GM12865 (cell line): ENCODE data around the gene PTPRM.

ENCODE experiments used
- DNase-seq: peaks from one replicate; pipeline ENCODE4 v3.0.0; 2010; ENCODE audit warnings: low read depth
- H3K4me3 ChIP-seq: 2 replicates; pipeline ENCODE4 v1.5.1; 2011; ENCODE audit warnings: mild to moderate bottlenecking, low read depth, low read length, control low read depth
- TF ChIP-seq, protein P1 (sequence below): IDR thresholded peaks from 2 replicates; pipeline ENCODE4 v1.5.1; 2011; ENCODE audit warnings: low read length, control low read depth, low read depth, inconsistent platforms; ENCODE audit not compliant: insufficient read depth; ENCODE audit errors: missing control alignments

PTPRM gene

GRCh38 chr18:7778181-7778580, 211.1 kb downstream of the PTPRM start:
- TF ChIP-seq, protein P1, sequence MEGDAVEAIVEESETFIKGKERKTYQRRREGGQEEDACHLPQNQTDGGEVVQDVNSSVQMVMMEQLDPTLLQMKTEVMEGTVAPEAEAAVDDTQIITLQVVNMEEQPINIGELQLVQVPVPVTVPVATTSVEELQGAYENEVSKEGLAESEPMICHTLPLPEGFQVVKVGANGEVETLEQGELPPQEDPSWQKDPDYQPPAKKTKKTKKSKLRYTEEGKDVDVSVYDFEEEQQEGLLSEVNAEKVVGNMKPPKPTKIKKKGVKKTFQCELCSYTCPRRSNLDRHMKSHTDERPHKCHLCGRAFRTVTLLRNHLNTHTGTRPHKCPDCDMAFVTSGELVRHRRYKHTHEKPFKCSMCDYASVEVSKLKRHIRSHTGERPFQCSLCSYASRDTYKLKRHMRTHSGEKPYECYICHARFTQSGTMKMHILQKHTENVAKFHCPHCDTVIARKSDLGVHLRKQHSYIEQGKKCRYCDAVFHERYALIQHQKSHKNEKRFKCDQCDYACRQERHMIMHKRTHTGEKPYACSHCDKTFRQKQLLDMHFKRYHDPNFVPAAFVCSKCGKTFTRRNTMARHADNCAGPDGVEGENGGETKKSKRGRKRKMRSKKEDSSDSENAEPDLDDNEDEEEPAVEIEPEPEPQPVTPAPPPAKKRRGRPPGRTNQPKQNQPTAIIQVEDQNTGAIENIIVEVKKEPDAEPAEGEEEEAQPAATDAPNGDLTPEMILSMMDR: no peak
- no peak overlapping the region for H3K4me3 ChIP-seq
- DNase-seq: no peak

DNA sequence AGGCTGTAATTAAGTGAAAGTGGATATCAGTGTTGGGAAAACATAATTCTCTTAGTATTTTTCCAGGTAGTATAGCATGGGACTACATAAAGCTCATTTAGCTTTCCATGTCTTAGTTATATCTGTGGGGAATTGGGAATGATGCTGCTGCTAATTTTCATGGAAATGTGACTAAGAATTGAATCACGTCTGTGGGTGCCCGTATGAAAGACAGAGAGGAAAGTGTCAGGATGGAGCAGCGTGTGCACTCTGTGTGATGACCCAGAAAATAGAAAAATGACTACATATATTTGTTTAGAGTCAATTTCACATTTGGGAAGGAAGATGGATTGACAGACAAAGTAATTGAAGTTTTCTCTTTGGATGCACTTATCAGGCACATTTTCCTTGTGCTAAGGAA, 212.1 kb downstream of the PTPRM start:
- no peak for DNase-seq
- no peak overlapping the region for H3K4me3 ChIP-seq
- TF ChIP-seq, protein P1: no peak

GRCh38 chr18:7784171-7784570, 217.1 kb downstream of the PTPRM start:
- TF ChIP-seq, protein P1: no peak
- no peak overlapping the region for H3K4me3 ChIP-seq
- DNase-seq: no peak

DNA sequence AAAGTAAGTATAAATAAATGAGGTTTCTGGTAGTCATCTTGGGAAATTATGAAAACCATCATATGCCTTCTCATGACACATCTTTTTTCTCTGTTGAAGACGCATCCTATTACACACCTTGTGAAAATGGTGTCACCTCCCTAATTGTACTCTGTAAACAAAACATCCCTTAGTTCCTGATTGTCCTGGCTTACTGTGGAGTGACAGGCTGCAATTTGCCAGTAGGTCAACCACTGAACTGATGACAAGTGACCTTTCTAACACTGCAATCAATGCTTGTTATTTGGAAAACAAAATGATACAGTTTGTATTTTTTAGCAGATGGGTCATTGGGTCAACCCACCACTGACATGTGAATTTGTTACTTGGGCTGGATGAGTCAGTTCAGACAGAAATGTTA, 219.5 kb downstream of the PTPRM start:
- DNase-seq: no peak
- TF ChIP-seq, protein P1: no peak
- no peak overlapping the region for H3K4me3 ChIP-seq

- no peak for DNase-seq
- TF ChIP-seq, protein P1: no peak
- no peak overlapping the region for H3K4me3 ChIP-seq
Observed at GRCh38 chr18:7787339-7787738, 220.2 kb downstream of the PTPRM start.

- H3K4me3 ChIP-seq: no peak overlapping the region
- TF ChIP-seq, protein P1: peak; percentile 3
- DNase-seq: no peak
Observed at GRCh38 chr18:7789856-7790552, 222.9 kb downstream of the PTPRM start.

GRCh38 chr18:7793100-7793499, 226.0 kb downstream of the PTPRM start:
- DNase-seq: no peak
- no peak overlapping the region for H3K4me3 ChIP-seq
- TF ChIP-seq, protein P1: no peak
